Mucosa of gallbladder (tissue), 1 donor: ENCODE results near the gene BICDL1. TPM values are rescaled to one million over a fixed set of nuclear protein-coding genes. Genes with fewer than 3 reads are reported as not detected.

Experiments used
- DNase-seq: peaks from one replicate; pipeline ENCODE4 v3.0.0-alpha.2; 2020; ENCODE audit warnings: low spot score
- total RNA-seq: library from RNA; stranded (reverse); gene quantifications from one replicate; pipeline ENCODE4 v1.2.1, GENCODE V29; 2021
- donor health status: DM: no; HTN: no; CAD: no.

Gene BICDL1
- total RNA-seq, 1 donor from 2014 or later: 26.7 TPM

- no peak for DNase-seq
These were observed 141.0 kb downstream of the BICDL1 start for GRCh38 chr12:120130011-120130410.

DNA sequence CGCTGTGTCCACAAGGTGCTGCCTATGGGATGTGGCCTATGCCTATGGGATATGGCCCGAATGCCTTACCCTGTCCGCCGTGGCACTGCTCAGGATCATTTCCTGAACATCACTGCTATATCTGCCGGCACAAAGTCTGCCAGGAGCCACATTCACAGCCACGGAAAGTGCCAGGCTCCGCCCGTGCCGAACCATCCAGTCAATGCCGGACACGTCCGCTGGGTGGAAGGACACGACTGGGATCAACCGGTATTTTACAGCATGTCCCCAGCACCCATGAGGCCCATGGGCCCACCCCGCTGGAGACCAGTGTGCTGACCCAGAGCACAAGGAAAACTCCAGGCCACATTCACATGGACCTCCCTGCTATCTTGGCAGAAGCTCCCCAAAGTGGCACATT lies 142.1 kb downstream of the BICDL1 start:
- no peak for DNase-seq

DNA sequence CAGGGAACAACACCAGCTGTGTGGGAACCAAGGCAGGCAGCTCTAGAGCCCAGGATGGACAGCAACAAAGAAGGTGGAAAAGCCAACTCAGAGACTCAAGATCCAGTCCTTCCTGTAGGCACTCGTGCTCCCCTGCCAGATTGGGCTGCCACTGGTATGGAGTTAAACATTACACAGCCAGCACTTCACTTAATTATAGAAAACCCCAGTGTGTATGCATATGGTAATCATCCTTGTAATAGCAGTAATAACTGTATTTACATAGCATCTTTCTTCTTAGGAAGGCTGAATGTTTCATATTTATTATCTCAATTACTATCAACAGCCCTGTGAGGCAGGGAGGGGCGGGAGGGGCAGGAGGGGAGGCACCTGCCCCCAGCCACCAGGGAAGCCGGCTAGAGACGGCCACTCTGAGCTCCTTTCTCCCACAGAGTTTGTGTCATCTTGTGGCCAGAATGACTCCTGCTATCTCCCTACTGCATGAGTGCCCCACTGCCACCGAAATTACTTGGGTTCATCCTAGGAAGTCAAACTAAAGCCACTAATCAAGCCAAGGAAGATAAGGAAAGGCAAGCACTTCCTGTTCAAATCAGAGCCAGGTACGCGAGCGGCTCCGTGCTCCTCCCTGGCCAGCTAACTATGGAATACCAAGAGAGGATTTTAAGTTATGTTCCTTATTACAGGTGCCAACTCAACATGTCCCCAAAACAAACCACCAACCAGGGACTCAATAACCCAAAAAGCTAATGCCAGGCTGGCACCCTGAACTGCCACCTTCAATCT lies 143.2 kb downstream of the BICDL1 start:
- no peak for DNase-seq

- DNase-seq: no peak
These were observed 143.9 kb downstream of the BICDL1 start for GRCh38 chr12:120132863-120133385.

DNA sequence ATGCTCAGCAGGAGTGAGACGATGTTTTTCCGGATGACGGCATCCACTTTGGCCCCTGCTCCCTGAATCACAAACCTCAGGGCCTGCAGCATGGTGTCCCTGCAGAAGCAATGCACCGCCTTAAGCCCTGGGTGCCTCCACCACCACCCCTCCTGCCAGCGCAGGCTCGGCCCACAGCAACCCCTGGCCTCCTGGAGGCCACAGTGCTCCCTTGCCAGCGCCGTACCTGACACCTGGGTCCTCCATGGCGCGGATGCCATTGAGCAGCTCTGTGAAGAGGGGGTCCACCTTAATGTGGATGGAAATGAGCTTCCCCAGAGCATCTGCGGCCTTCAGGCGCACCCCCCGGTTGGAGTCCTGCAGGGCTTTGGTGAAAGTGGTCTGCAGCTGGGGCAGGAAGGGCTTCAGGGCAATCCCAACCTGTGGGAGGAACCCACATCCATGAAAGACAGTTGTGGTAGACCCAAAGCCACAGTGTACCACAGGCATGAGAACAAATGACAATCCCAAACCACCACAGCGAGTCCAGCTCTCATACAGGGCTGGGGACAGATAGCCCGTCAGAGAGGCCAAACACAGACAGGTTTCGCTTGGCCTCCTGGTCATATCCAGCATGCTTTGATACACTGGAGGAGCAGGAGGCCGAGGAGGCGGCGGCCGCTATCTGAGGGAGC lies 145.4 kb downstream of the BICDL1 start:
- DNase-seq: no peak

- DNase-seq: no peak
These were observed 147.2 kb downstream of the BICDL1 start for GRCh38 chr12:120136093-120136770.

DNA sequence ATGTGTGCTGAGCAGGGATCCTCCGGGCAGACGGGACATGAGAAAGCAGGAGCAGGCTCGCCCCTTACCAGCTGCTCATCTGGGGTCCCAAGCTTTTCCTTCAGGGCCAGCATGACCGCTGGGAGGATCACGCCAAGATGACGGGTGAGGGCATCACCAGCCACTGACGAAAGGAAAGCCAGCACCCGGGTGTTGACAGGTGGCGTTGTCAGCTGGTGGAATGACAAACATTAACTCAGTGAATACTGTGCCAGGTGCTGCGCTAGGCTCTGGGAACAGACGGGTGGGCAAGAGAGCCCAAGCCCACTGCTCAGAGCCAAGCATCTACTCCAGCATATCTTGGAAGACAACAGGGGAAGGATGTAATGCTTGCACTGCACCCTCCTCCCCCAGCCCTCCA lies 148.8 kb downstream of the BICDL1 start:
- no peak for DNase-seq

DNA sequence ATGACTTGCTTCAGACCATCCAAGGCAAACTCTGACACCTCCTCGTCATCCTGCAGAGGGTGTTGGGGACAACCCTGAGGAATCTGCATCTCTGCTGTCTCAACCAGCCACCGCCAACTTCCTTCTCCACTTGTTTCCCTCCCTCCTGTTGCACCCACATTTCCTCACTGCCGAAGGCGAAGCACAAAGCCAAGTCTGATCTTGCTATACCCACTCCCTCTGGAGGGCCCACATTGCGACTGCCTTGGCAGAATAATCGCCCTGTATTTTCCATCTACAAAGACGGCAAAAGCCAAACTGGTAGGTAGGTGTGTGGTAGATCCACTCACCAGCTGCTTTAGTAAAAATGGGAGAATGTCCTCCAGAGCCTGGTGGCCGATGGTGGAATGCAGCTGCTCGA lies 149.3 kb downstream of the BICDL1 start:
- DNase-seq: no peak

- DNase-seq: no peak
These were observed 150.9 kb downstream of the BICDL1 start for GRCh38 chr12:120139958-120140357.

GRCh38 chr12:120140603-120141002 lies 151.6 kb downstream of the BICDL1 start:
- no peak for DNase-seq

- no peak for DNase-seq
These were observed 152.3 kb downstream of the BICDL1 start for GRCh38 chr12:120141336-120141735.

DNA sequence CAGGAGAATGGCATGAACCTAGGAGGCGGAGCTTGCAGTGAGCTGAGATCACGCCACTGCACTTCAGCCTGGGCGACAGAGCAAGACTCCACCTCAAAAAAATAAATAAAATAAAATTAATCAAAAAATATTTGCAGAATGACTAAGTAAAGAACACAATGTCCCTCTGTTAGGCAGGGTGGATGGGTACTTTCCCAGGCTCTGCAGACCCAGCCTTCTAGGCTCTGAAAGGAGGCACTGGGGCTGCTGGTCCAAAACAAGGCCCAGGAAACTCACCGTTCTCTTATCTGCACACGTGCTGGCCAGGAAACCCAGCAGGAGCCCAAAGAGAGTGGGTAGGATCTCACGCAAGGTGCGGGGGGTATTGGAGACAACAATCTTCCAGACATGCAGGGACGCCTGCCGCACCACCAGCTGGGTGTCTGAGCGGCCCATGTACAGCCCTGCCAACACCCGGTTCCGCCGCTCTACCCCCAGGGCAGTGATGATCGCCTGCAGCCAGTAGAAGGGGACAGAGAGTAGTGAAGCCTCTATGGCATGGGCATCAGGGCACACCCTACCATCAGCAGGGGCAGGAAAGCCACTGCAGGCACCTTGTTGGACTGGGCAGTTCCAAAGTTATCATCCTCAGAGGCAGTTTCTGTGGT lies 153.3 kb downstream of the BICDL1 start:
- no peak for DNase-seq

Other genes starting within 250 kb of the BICDL1 start
- 4.4 TPM for gene CIT, start 111.9 kb upstream of the BICDL1 start, total RNA-seq
- 53.1 TPM for gene RAB35, start 127.5 kb downstream of the BICDL1 start, total RNA-seq
- gene GCN1, start 205.5 kb downstream of the BICDL1 start, total RNA-seq: 80.4 TPM
- gene RPLP0, start 211.9 kb downstream of the BICDL1 start, total RNA-seq: 1,053 TPM